GM19372 (cell line): ENCODE measurements around the gene PATL1.
A peak's percentile ranks its signal among the peaks of the same experiment; 100 is the strongest.

ENCODE experiments used
- ATAC-seq: cut with Tn5 transposase; IDR thresholded peaks from one replicate; pipeline ENCODE4 v1.9.1; 2021; ENCODE audit warnings: mild to moderate bottlenecking, low read depth, moderate library complexity; ENCODE audit not compliant: unreplicated experiment

The PATL1 gene

GRCh38 chr11:59615637-59616395 is 53.0 kb downstream of the PATL1 start, which contains the start of gene OSBP:
TSS of gene OSBP (minus strand) at chr11:59615774. CDS start at chr11:59615664, 110 bp downstream.
- ATAC-seq, result peak; percentile 83

- ATAC-seq, result peak; percentile 8
These were observed 53.7 kb downstream of the PATL1 start for GRCh38 chr11:59615120-59615636.

- ATAC-seq, result no peak
These were observed 54.3 kb downstream of the PATL1 start for GRCh38 chr11:59614277-59615119.

- ATAC-seq, result no peak
These were observed 57.0 kb downstream of the PATL1 start for GRCh38 chr11:59611570-59612565.

- ATAC-seq, result no peak
These were observed 58.5 kb downstream of the PATL1 start for GRCh38 chr11:59610289-59610688.

DNA sequence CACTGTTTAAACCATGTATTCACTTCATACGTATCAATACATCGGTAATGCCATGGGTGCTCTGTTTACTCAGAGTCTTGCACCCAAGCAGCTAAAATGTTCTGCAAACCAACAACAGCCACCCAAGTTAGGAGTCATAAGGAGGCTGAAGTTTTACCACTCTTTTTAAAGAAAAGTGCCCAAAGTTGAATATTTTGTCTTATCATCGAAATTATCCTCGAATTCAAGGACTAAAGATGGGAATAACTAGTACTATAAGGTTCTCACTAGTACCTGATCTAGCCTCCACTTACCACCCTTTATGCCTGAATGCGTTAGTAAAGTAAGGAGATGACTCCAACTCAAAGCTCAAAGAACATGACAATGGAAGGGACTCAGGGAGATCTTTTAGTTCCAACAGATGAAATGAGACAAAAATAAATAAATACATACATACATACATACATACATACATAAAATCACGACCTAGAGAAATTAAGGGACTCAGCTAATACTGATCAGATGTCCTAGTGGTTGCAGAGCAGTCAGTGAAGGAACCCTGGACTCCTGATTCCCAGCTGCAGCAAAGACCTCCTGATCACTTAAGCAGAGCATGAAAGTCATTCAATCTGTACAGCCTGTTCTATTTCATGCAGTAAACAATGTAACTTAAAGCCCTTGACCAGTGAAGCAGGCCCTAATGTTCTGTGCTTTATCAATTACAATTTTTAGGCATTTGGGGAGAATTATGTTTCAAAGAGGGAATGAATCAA is 61.0 kb downstream of the PATL1 start:
- ATAC-seq, result no peak

GRCh38 chr11:59602432-59602831 is 66.4 kb downstream of the PATL1 start:
- no peak for ATAC-seq

- ATAC-seq, result no peak
These were observed 67.0 kb downstream of the PATL1 start for GRCh38 chr11:59601788-59602187.

DNA sequence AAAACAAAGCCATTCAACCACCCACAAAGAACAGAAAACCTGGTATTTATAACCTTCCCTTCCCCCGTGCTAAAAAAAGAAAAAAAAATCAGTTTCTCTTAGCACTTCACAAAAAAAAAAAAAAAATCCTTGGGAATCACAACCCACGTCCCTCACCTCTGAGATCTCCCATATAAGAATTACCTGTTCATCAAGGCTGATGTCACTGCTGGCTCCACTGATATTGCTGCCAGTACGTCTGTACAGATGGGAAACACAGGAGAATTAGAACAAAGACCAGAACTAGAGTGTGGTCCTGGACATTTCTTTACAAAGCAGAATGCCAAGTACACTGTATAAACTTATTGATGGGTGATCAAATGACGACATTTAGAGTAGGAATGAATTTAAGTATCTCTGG is 68.2 kb downstream of the PATL1 start:
- no peak for ATAC-seq

DNA sequence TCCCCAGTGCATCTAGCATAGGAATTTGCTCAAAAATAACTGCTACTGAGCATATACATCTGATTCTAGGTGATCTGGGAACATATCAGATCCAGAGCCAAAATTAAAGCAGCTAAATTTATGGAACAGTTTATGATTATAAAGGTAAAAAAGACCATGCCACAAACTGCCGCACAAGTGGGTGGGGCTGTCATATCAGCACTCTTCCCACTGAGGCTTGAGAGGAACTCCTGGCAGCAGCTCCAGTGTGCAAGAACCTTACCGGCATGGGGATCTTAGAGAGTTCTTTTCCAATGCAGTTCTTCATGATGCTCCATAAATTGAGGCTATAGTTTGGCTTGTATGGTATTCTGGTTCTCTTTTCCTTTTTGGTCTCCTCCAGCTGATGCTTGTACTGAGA is 68.6 kb downstream of the PATL1 start:
- no peak for ATAC-seq

- ATAC-seq, result no peak
These were observed 69.9 kb downstream of the PATL1 start for GRCh38 chr11:59598961-59599360.
